Measurements from ENCODE around the gene ANKLE2.

ANKLE2 gene

GRCh38 chr12:132727091-132727794, 34.4 kb downstream of the ANKLE2 start:
- H3K4me1 ChIP-seq (ENCODE audit: insufficient read depth, low read length) = no peaks in the 10 kb centered on the region
- H3K9ac ChIP-seq (ENCODE audit: low read depth, low read length) = no peak overlapping the region
- H3K36me3 ChIP-seq (ENCODE audit: insufficient read depth, low read length) = peaks cover 52% of the 10 kb centered on the region
- H3K9me3 ChIP-seq (ENCODE audit: control insufficient read depth, insufficient read depth, low read length) = no peaks in the 10 kb centered on the region

- Histone ChIP-seq H3K36me3 (ENCODE audit: insufficient read depth, low read length) (peaks cover 52% of the 10 kb centered on the region), H3K4me1 (ENCODE audit: insufficient read depth, low read length) (no peaks in the 10 kb centered on the region), H3K9ac (ENCODE audit: low read depth, low read length) (no peak overlapping the region), H3K9me3 (ENCODE audit: control insufficient read depth, insufficient read depth, low read length) (no peaks in the 10 kb centered on the region)
These were observed 35.2 kb downstream of the ANKLE2 start for GRCh38 chr12:132726386-132726785.

- Histone ChIP-seq H3K9me3 (ENCODE audit: control insufficient read depth, insufficient read depth, low read length) (no peaks in the 10 kb centered on the region), H3K36me3 (ENCODE audit: insufficient read depth, low read length) (peaks cover 41% of the 10 kb centered on the region), H3K9ac (ENCODE audit: low read depth, low read length) (no peak overlapping the region), H3K4me1 (ENCODE audit: insufficient read depth, low read length) (no peaks in the 10 kb centered on the region)
These were observed 37.0 kb downstream of the ANKLE2 start for GRCh38 chr12:132724506-132725241.

- no peak overlapping the region for H3K9ac ChIP-seq (ENCODE audit: low read depth, low read length)
- H3K9me3 ChIP-seq (ENCODE audit: control insufficient read depth, insufficient read depth, low read length) = no peaks in the 10 kb centered on the region
- H3K36me3 ChIP-seq (ENCODE audit: insufficient read depth, low read length) = peaks cover 38% of the 10 kb centered on the region
- no peaks in the 10 kb centered on the region for H3K4me1 ChIP-seq (ENCODE audit: insufficient read depth, low read length)
These were observed 37.9 kb downstream of the ANKLE2 start for GRCh38 chr12:132723764-132724140.

- H3K9me3 ChIP-seq (ENCODE audit: control insufficient read depth, insufficient read depth, low read length) = no peaks in the 10 kb centered on the region
- H3K9ac ChIP-seq (ENCODE audit: low read depth, low read length) = no peak overlapping the region
- no peaks in the 10 kb centered on the region for H3K4me1 ChIP-seq (ENCODE audit: insufficient read depth, low read length)
- H3K36me3 ChIP-seq (ENCODE audit: insufficient read depth, low read length) = peaks cover 33% of the 10 kb centered on the region
These were observed 38.4 kb downstream of the ANKLE2 start for GRCh38 chr12:132723015-132723763.

- Histone ChIP-seq H3K9me3 (ENCODE audit: control insufficient read depth, insufficient read depth, low read length) (no peaks in the 10 kb centered on the region), H3K36me3 (ENCODE audit: insufficient read depth, low read length) (peaks cover 18% of the 10 kb centered on the region), H3K9ac (ENCODE audit: low read depth, low read length) (no peak overlapping the region), H3K4me1 (ENCODE audit: insufficient read depth, low read length) (no peaks in the 10 kb centered on the region)
These were observed 40.9 kb downstream of the ANKLE2 start for GRCh38 chr12:132720606-132721345.

GRCh38 chr12:132719954-132720324, 41.7 kb downstream of the ANKLE2 start:
- peaks cover 13% of the 10 kb centered on the region for H3K36me3 ChIP-seq (ENCODE audit: insufficient read depth, low read length)
- H3K4me1 ChIP-seq (ENCODE audit: insufficient read depth, low read length) = no peaks in the 10 kb centered on the region
- no peaks in the 10 kb centered on the region for H3K9me3 ChIP-seq (ENCODE audit: control insufficient read depth, insufficient read depth, low read length)
- H3K9ac ChIP-seq (ENCODE audit: low read depth, low read length) = no peak overlapping the region

- H3K36me3 ChIP-seq (ENCODE audit: insufficient read depth, low read length) = peaks cover 13% of the 10 kb centered on the region
These were observed 42.3 kb downstream of the ANKLE2 start for GRCh38 chr12:132719141-132719953.

GRCh38 chr12:132718644-132719043, 43.0 kb downstream of the ANKLE2 start:
- Histone ChIP-seq H3K9me3 (ENCODE audit: control insufficient read depth, insufficient read depth, low read length) (no peaks in the 10 kb centered on the region), H3K9ac (ENCODE audit: low read depth, low read length) (no peak overlapping the region), H3K4me1 (ENCODE audit: insufficient read depth, low read length) (no peaks in the 10 kb centered on the region), H3K36me3 (ENCODE audit: insufficient read depth, low read length) (peaks cover 8% of the 10 kb centered on the region)

More at GRCh38 chr12:132719141-132719953, 42.3 kb downstream of the ANKLE2 start:
- no peaks in the 10 kb centered on the region for H3K4me1 ChIP-seq (ENCODE audit: insufficient read depth, low read length)
- H3K9ac ChIP-seq (ENCODE audit: low read depth, low read length) = no peak overlapping the region
- no peaks in the 10 kb centered on the region for H3K9me3 ChIP-seq (ENCODE audit: control insufficient read depth, insufficient read depth, low read length)

GRCh38 chr12:132717531-132718387, 43.9 kb downstream of the ANKLE2 start:
- H3K36me3 ChIP-seq (ENCODE audit: insufficient read depth, low read length) = peaks cover 4% of the 10 kb centered on the region; the same call in 1 of the 2 replicates
- no peaks in the 10 kb centered on the region for H3K4me1 ChIP-seq (ENCODE audit: insufficient read depth, low read length)
- no peaks in the 10 kb centered on the region for H3K9me3 ChIP-seq (ENCODE audit: control insufficient read depth, insufficient read depth, low read length)
- no peak overlapping the region for H3K9ac ChIP-seq (ENCODE audit: low read depth, low read length)

GRCh38 chr12:132717011-132717410, 44.6 kb downstream of the ANKLE2 start:
- Histone ChIP-seq H3K9ac (ENCODE audit: low read depth, low read length) (no peak overlapping the region), H3K36me3 (ENCODE audit: insufficient read depth, low read length) (peaks cover 4% of the 10 kb centered on the region; the same call in 1 of the 2 replicates), H3K9me3 (ENCODE audit: control insufficient read depth, insufficient read depth, low read length) (no peaks in the 10 kb centered on the region), H3K4me1 (ENCODE audit: insufficient read depth, low read length) (no peaks in the 10 kb centered on the region)

GRCh38 chr12:132716356-132716755, 45.3 kb downstream of the ANKLE2 start:
- no peaks in the 10 kb centered on the region for H3K9me3 ChIP-seq (ENCODE audit: control insufficient read depth, insufficient read depth, low read length)
- H3K9ac ChIP-seq (ENCODE audit: low read depth, low read length) = no peak overlapping the region
- H3K36me3 ChIP-seq (ENCODE audit: insufficient read depth, low read length) = peaks cover 4% of the 10 kb centered on the region; the same call in 1 of the 2 replicates
- no peaks in the 10 kb centered on the region for H3K4me1 ChIP-seq (ENCODE audit: insufficient read depth, low read length)

- no peak overlapping the region for H3K9ac ChIP-seq (ENCODE audit: low read depth, low read length)
- no peaks in the 10 kb centered on the region for H3K4me1 ChIP-seq (ENCODE audit: insufficient read depth, low read length)
- H3K36me3 ChIP-seq (ENCODE audit: insufficient read depth, low read length) = peaks cover 1% of the 10 kb centered on the region; the same call in 1 of the 2 replicates
- H3K9me3 ChIP-seq (ENCODE audit: control insufficient read depth, insufficient read depth, low read length) = no peaks in the 10 kb centered on the region
These were observed 45.8 kb downstream of the ANKLE2 start for GRCh38 chr12:132715874-132716273.

All from ES-I3 (cell line).